ENCODE data around the gene IL2RA.

DNA sequence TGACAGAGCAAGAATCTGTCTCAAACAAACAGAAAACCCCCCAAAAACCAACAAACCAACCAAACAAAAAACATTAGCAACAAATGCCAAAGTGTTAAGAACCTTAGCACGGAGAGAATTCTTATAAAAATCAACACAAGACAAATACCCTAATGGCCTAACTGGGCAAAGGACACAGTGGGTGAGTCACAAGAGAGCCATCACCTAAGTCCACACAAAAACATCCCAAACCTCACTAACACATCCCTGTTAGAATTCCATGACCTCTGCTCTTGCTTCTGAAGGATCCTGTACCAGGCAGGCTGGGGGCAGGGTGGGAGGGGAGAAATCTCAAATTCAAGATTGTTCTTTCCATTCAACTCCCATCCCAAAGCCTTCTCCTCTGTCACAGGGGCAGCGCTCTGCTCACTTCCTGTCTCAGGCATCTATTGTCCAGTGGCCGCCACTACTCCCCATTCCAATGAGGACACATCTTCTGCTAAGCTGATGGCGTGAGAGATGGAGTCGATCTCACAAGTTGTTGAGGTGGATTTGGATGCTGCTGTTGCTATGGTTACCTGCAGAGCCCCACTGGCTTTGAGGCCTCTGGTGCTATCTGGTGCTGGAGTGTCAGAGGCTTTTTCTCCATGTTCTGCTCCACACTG lies 94.0 kb downstream of the IL2RA start:
- TF ChIP-seq POLR2A (IDR thresholded peaks at IDR 0.05) (no peak), POLR2AphosphoS5 (IDR thresholded peaks at IDR 0.05) (no peak)
- TF ChIP-seq, protein P1, sequence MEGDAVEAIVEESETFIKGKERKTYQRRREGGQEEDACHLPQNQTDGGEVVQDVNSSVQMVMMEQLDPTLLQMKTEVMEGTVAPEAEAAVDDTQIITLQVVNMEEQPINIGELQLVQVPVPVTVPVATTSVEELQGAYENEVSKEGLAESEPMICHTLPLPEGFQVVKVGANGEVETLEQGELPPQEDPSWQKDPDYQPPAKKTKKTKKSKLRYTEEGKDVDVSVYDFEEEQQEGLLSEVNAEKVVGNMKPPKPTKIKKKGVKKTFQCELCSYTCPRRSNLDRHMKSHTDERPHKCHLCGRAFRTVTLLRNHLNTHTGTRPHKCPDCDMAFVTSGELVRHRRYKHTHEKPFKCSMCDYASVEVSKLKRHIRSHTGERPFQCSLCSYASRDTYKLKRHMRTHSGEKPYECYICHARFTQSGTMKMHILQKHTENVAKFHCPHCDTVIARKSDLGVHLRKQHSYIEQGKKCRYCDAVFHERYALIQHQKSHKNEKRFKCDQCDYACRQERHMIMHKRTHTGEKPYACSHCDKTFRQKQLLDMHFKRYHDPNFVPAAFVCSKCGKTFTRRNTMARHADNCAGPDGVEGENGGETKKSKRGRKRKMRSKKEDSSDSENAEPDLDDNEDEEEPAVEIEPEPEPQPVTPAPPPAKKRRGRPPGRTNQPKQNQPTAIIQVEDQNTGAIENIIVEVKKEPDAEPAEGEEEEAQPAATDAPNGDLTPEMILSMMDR (IDR thresholded peaks at IDR 0.05), result no peak
